Keratinocyte (primary cell): ENCODE data around the gene HSD17B14. TPM values are rescaled to one million over a fixed set of nuclear protein-coding genes. Genes with fewer than 3 reads are reported as not detected.

Experiments used
- DNase-seq: peaks from one replicate; pipeline ENCODE4 v3.0.0-alpha.2; 2011; ENCODE audit warnings: low read depth, missing footprints, low spot score
- FAIRE-seq: peaks from 2 replicates; lab custom pipeline; 2011; peaks lifted over from hg19 to GRCh38; lab: Jason Lieb, UNC
- H2AFZ ChIP-seq: 2 replicates; pipeline ENCODE4 v1.6.0; 2012; ENCODE audit warnings: low read length, control low read depth, inconsistent platforms; ENCODE audit not compliant: control insufficient read depth
- H3K27ac ChIP-seq: 2 replicates; pipeline ENCODE4 v1.5.1; 2011; ENCODE audit warnings: low read length; ENCODE audit not compliant: control insufficient read depth, insufficient read depth
- H3K27me3 ChIP-seq: 3 replicates; pipeline ENCODE4 v1.6.0; 2011; ENCODE audit warnings: low read length; ENCODE audit not compliant: control insufficient read depth, insufficient read depth; ENCODE audit errors: extremely low read depth
- H3K36me3 ChIP-seq, 2 experiments: 2 replicates in 1 of 2; 3 replicates in 1 of 2; pipeline ENCODE4 v1.5.1; 2011; ENCODE audit warnings: low read length in 2 of 2, mild to moderate bottlenecking in 1 of 2; ENCODE audit not compliant: control insufficient read depth in 2 of 2, insufficient read depth in 2 of 2; ENCODE audit errors: extremely low read depth in 1 of 2
- H3K4me1 ChIP-seq: 3 replicates; pipeline ENCODE4 v1.5.1; 2011; ENCODE audit warnings: low read length; ENCODE audit not compliant: control insufficient read depth, insufficient read depth; ENCODE audit errors: extremely low read depth
- H3K4me2 ChIP-seq: 3 replicates; pipeline ENCODE4 v1.6.0; 2011; ENCODE audit warnings: low read depth, low read length; ENCODE audit not compliant: control insufficient read depth, insufficient read depth; ENCODE audit errors: extremely low read depth
- H3K4me3 ChIP-seq, 3 experiments: fragments of 200-600 bp in 1 of 3; sonication (generic) in 1 of 3; 2 replicates in 2 of 3; 3 replicates in 1 of 3; pipeline ENCODE4 v1.5.1; 2011 to 2016; ENCODE audit warnings: low read length in 3 of 3, mild to moderate bottlenecking in 3 of 3, control low read depth in 2 of 3, inconsistent platforms in 1 of 3, low read depth in 1 of 3, mixed read lengths in 1 of 3, mixed run types in 1 of 3, moderate library complexity in 1 of 3; ENCODE audit not compliant: control insufficient read depth in 2 of 3, insufficient read depth in 2 of 3; ENCODE audit errors: extremely low read depth in 1 of 3
- H3K79me2 ChIP-seq: 2 replicates; pipeline ENCODE4 v1.6.0; 2012; ENCODE audit warnings: low read length; ENCODE audit not compliant: control insufficient read depth, insufficient read depth
- H3K9ac ChIP-seq: 3 replicates; pipeline ENCODE4 v1.6.0; 2011; ENCODE audit warnings: low read length; ENCODE audit not compliant: control insufficient read depth, insufficient read depth; ENCODE audit errors: extremely low read depth
- H3K9me1 ChIP-seq: 3 replicates; pipeline ENCODE4 v1.6.0; 2011; ENCODE audit warnings: low read length; ENCODE audit not compliant: control insufficient read depth, insufficient read depth; ENCODE audit errors: extremely low read depth
- H3K9me3 ChIP-seq: 2 replicates; pipeline ENCODE4 v1.5.1; 2012; ENCODE audit warnings: low read depth, low read length; ENCODE audit not compliant: control insufficient read depth
- H4K20me1 ChIP-seq: 3 replicates; pipeline ENCODE4 v1.6.0; 2011; ENCODE audit warnings: low read length; ENCODE audit not compliant: control insufficient read depth, insufficient read depth; ENCODE audit errors: extremely low read depth
- EZH2 ChIP-seq: IDR thresholded peaks from one replicate; pipeline ENCODE4 v1.6.1; 2012; ENCODE audit warnings: inconsistent platforms, mild to moderate bottlenecking, low read length, moderate library complexity
- dilution Hi-C: fragments of 300-500 bp; cut with MboI; formaldehyde crosslinking; loops from one replicate; pipeline ENCODE4 v1.7.0; 2020; ENCODE audit warnings: low sequenced_read_pairs; ENCODE audit not compliant: extremely low pct_ligation_motif_present
- polyA plus RNA-seq, 5 experiments: library from polyadenylated mRNA; depleted of rRNA in 3 of 5; stranded (reverse) in 3 of 5; stranded (forward) in 1 of 5; unstranded in 1 of 5; fragments of >200 nt; gene quantifications; 1 replicate in 1 of 5; 2 replicates in 3 of 5; 3 replicates in 1 of 5; pipeline versions ENCODE4 v1.2.1 to v1.2.3, GENCODE V29; 2011 to 2012; ENCODE audit warnings: missing spikeins in 2 of 5, low read depth in 1 of 5, low replicate concordance in 1 of 5
- TF ChIP-seq, protein P1 (sequence below), 3 experiments: IDR thresholded peaks in 1 of 3; conservative IDR thresholded peaks in 1 of 3; optimal IDR thresholded peaks in 1 of 3; 2 replicates in 2 of 3; 3 replicates in 1 of 3; pipeline versions ENCODE3 to v1.5.1; 2011; ENCODE audit warnings: low read length in 3 of 3, mild to moderate bottlenecking in 3 of 3, moderate library complexity in 2 of 3, control low read depth in 1 of 3, inconsistent platforms in 1 of 3; ENCODE audit not compliant: insufficient read depth in 2 of 3; ENCODE audit errors: extremely low read depth in 1 of 3

The HSD17B14 gene
- polyA plus RNA-seq, 1 donor (not counting 4 experiments of a cell fraction or from before 2014, with no cell fraction given) = 0.92 TPM

DNA sequence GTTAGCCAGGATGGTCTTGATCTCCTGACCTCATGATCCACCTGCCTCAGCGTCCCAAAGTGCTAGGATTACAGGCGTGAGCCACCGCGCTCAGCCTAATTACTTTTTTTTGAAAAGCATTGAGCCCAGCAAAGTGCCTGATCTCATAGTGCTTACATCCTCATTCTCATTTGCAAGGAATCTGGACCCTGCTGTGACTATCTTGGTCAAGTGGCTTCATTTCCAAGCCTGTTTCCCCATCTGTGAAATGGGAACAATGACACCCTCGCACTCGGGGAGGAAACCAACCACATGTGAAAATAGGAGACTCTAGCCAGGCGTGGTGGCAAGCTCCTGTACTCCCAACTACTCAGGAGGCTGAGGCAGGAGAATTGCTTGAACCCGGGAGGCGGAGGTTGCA, 33.8 kb upstream of the HSD17B14 start:
- Histone ChIP-seq H3K4me2 (no peak overlapping the region), H2AFZ (no peak overlapping the region), H3K27me3 (no peaks in the 10 kb centered on the region), H3K36me3 (peaks cover 16 to 23% of the 10 kb centered on the region in 2 experiments), H3K27ac (no peak overlapping the region), H3K4me1 (peaks cover 11% of the 10 kb centered on the region), H3K4me3 (no peak overlapping the region), H3K9me3 (no peaks in the 10 kb centered on the region), H4K20me1 (peaks cover 8% of the 10 kb centered on the region), H3K9ac (no peak overlapping the region), H3K9me1 (peaks cover 2% of the 10 kb centered on the region), H3K79me2 (peaks cover 25% of the 10 kb centered on the region)
- no peak for DNase-seq
- TF ChIP-seq, protein P1, sequence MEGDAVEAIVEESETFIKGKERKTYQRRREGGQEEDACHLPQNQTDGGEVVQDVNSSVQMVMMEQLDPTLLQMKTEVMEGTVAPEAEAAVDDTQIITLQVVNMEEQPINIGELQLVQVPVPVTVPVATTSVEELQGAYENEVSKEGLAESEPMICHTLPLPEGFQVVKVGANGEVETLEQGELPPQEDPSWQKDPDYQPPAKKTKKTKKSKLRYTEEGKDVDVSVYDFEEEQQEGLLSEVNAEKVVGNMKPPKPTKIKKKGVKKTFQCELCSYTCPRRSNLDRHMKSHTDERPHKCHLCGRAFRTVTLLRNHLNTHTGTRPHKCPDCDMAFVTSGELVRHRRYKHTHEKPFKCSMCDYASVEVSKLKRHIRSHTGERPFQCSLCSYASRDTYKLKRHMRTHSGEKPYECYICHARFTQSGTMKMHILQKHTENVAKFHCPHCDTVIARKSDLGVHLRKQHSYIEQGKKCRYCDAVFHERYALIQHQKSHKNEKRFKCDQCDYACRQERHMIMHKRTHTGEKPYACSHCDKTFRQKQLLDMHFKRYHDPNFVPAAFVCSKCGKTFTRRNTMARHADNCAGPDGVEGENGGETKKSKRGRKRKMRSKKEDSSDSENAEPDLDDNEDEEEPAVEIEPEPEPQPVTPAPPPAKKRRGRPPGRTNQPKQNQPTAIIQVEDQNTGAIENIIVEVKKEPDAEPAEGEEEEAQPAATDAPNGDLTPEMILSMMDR (optimal IDR thresholded peaks at IDR 0.05 in 1 of 3, IDR thresholded peaks at IDR 0.05 in 1 of 3, conservative IDR thresholded peaks at IDR 0.05 in 1 of 3; ENCODE audit: extremely low read depth in 1 of 3, insufficient read depth in 2 of 3, low read length in 3 of 3) = no peak
- dilution Hi-C loops = no loop called here
- no peak for FAIRE-seq

DNA sequence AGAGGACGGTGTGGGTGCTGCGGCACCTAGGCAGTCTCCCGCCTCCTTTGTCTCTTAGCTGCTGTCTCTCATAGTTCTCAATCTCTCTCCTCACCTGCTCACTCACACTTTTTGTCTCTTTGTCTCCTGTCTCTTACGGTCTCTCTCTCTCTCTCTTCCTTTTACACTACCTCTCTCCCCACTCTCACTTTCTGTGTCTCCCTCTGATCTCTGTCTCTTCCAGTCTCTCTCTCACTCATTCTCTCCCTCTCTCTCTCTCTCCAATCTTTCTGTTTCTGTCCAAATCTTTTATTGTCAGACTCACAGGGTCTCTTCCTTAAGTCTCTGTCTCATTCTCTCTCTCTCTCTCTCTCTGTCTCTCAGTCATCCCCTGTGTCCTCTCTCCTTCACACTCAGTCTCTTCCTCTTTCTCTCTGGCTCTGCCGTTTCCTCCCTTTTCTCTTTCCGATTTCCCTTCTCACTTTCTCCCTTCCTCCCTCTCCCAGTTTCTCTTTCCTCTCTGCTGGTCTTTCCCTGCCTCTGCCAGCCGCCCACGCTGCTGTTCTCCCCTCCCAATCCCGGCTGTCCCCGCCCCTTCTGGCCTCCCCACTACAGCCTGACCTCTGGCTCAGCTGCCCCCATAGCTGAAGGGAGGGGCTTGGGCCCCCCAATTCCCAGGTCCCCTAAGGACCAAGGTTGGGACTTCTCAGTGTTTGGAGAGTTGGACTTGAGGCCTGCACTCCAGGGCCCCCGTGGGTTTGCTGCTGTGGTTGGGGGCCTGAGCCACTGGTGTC, 32.0 kb upstream of the HSD17B14 start, which contains the start of gene PLEKHA4:
TSS of gene PLEKHA4 (minus strand) at position 504 of the 773 bp plus-strand sequence. CDS start 997 bp downstream, outside the sequence.
- Histone ChIP-seq H3K4me1 (peaks cover 11% of the 10 kb centered on the region), H3K9me3 (no peaks in the 10 kb centered on the region), H2AFZ (peak within 1 kb of the TSS; percentile 96), H3K9ac (peak within 1 kb of the TSS; percentile 58), H3K27ac (peak within 1 kb of the TSS; percentile 31), H3K4me3 (peak within 1 kb of the TSS; percentile 2 to 57 (median 44)), H3K27me3 (no peaks in the 10 kb centered on the region), H3K36me3 (peaks cover 1 to 6% of the 10 kb centered on the region in 2 experiments), H3K9me1 (peaks cover 1% of the 10 kb centered on the region), H4K20me1 (no peaks in the 10 kb centered on the region), H3K4me2 (peak within 1 kb of the TSS; percentile 68), H3K79me2 (peaks cover 11% of the 10 kb centered on the region)
- FAIRE-seq (no peak), DNase-seq (no peak)
- TF ChIP-seq, protein P1 (optimal IDR thresholded peaks at IDR 0.05 in 1 of 3, IDR thresholded peaks at IDR 0.05 in 1 of 3, conservative IDR thresholded peaks at IDR 0.05 in 1 of 3; ENCODE audit: extremely low read depth in 1 of 3, insufficient read depth in 2 of 3, low read length in 3 of 3) = no peak
- TF ChIP-seq EZH2 = no peak
- dilution Hi-C loops = no loop called here
